ENCODE results near the gene GTPBP3. TPM values are rescaled to one million over a fixed set of nuclear protein-coding genes. Genes with fewer than 3 reads are reported as not detected.
A peak's percentile ranks its signal among the peaks of the same experiment; 100 is the strongest.

The GTPBP3 gene
- total and polyA plus RNA-seq, 2 of the 13 experiments (the other 11 are each of a cell fraction or from before 2014, with no cell fraction given), result 17.5 to 30.0 TPM

- TF ChIP-seq NCOA1 (CRISPR knock-in tag; IDR thresholded peaks at IDR 0.05) (no peak), ETV6 (CRISPR knock-in tag; conservative IDR thresholded peaks at IDR 0.05) (peak; percentile 45; the same call in 1 of the 2 replicates), ZNF704 (CRISPR knock-in tag; IDR thresholded peaks at IDR 0.05; ENCODE audit: borderline replicate concordance) (no peak), MED13 (CRISPR knock-in tag; IDR thresholded peaks at IDR 0.05) (no peak), ZBTB43 (CRISPR knock-in tag; conservative IDR thresholded peaks at IDR 0.05) (peak; percentile 45; the same call in 1 of the 2 replicates), ZNF121 (CRISPR knock-in tag; IDR thresholded peaks at IDR 0.05) (no peak), ZNF710 (CRISPR knock-in tag; IDR thresholded peaks at IDR 0.05; ENCODE audit: borderline replicate concordance) (peak; percentile 40; the same call in 1 of the 2 replicates), ZNF253 (CRISPR knock-in tag; IDR thresholded peaks at IDR 0.05; ENCODE audit: borderline replicate concordance) (0 out of 2 replicates have a peak, but pooled peaks have one; percentile 45), ADNP (CRISPR knock-in tag; IDR thresholded peaks at IDR 0.05) (no peak), NR1H2 (CRISPR knock-in tag; IDR thresholded peaks at IDR 0.05; ENCODE audit: borderline replicate concordance, low read depth) (no peak), ZSCAN29 (CRISPR knock-in tag; conservative IDR thresholded peaks at IDR 0.05) (0 out of 2 replicates have a peak, but pooled peaks have one; percentile 19), TFAP4 (IDR thresholded peaks at IDR 0.05; ENCODE audit: borderline replicate concordance, low read depth) (0 out of 2 replicates have a peak, but pooled peaks have one; percentile 20), MAX (IDR thresholded peaks at IDR 0.05) (peak; percentile 98), PBX3 (CRISPR knock-in tag; IDR thresholded peaks at IDR 0.05; ENCODE audit: borderline replicate concordance) (no peak), ZNF772 (CRISPR knock-in tag; IDR thresholded peaks at IDR 0.05) (0 out of 2 replicates have a peak, but pooled peaks have one; percentile 67), CBX5 (CRISPR knock-in tag; IDR thresholded peaks at IDR 0.05; ENCODE audit: borderline replicate concordance) (no peak), GABPB1 (CRISPR knock-in tag; IDR thresholded peaks at IDR 0.05) (peak; percentile 95), ZFP41 (CRISPR knock-in tag; IDR thresholded peaks at IDR 0.05; ENCODE audit: borderline replicate concordance) (no peak), SAFB2 (CRISPR knock-in tag; IDR thresholded peaks at IDR 0.05; ENCODE audit: borderline replicate concordance, low read depth) (0 out of 2 replicates have a peak, but pooled peaks have one; percentile 62), ASH2L (IDR thresholded peaks at IDR 0.05; ENCODE audit: insufficient read length, low read depth, low read length) (peak; percentile 98), MEF2D (CRISPR knock-in tag; IDR thresholded peaks at IDR 0.05) (no peak), ZNF337 (CRISPR knock-in tag; IDR thresholded peaks at IDR 0.05; ENCODE audit: borderline replicate concordance, low read depth) (no peak)
Observed at GRCh38 chr19:17336872-17337674, at the start of gene GTPBP3 (continued).
